ENCODE results near the gene NTM.

GRCh38 chr11:131600628-131601027 lies 230.2 kb downstream of the NTM start:
- TF ChIP-seq EZH2phosphoT487 (IDR thresholded peaks at IDR 0.05; ENCODE audit: insufficient read depth, low read depth) (no peak), EZH2 (IDR thresholded peaks at IDR 0.05; ENCODE audit: insufficient read depth, poor library complexity, severe bottlenecking) (no peak)

Data from GM23248 (cell line).